Ovary (tissue), 9 donors: ENCODE measurements around the gene STOML1. TPM values are rescaled to one million over a fixed set of nuclear protein-coding genes. Genes with fewer than 3 reads are reported as not detected.
"Not testable (repeated sequence)": the region's sequence is repeated elsewhere in the genome, so short reads cannot be mapped to it uniquely, and the experiment has no call there.

Experiments
- DNase-seq, 5 donors: peaks; one replicate each; pipeline ENCODE4 v3.0.0-alpha.2; 2019 to 2020
- H3K27ac ChIP-seq, 2 donors: fragments of 200-600 bp; one replicate each; pipeline versions ENCODE4 v1.5.1 to v1.8.0; 2019 to 2022
- H3K27me3 ChIP-seq: fragments of 200-600 bp; one replicate; pipeline ENCODE4 v1.8.0; 2022
- H3K36me3 ChIP-seq: fragments of 200-600 bp; sonication (generic); one replicate; pipeline ENCODE4 v1.5.1; 2019
- H3K4me1 ChIP-seq: one replicate; pipeline ENCODE4 v1.8.1; 2013; ENCODE audit warnings: mild to moderate bottlenecking, moderate library complexity; ENCODE audit not compliant: insufficient read depth
- H3K4me3 ChIP-seq: fragments of 200-600 bp; sonication (generic); one replicate; pipeline ENCODE4 v1.5.1; 2017
- H3K9me3 ChIP-seq, 2 donors: fragments of 200-600 bp in 1 of 2; sonication (generic) in 1 of 2; one replicate each; pipeline versions ENCODE4 v1.5.1 to v1.8.1; 2013 to 2019; ENCODE audit warnings: mild to moderate bottlenecking in 1 of 2, moderate library complexity in 1 of 2
- CTCF ChIP-seq, 3 donors: fragments of 450-650 bp in 2 of 3; fragments of 200-600 bp in 1 of 3; IDR thresholded peaks; one replicate each; pipeline versions ENCODE4 v1.5.1 to v1.8.0; 2016 to 2022; ENCODE audit warnings: antibody characterized with exemption in 3 of 3, mild to moderate bottlenecking in 1 of 3
- EP300 ChIP-seq: sonication (generic); formaldehyde crosslinking; IDR thresholded peaks from one replicate; pipeline ENCODE4 v1.6.1; 2017; ENCODE audit warnings: antibody characterized with exemption
- POLR2A ChIP-seq: fragments of 450-650 bp; IDR thresholded peaks from one replicate; pipeline ENCODE4 v1.6.1; 2017; ENCODE audit warnings: antibody characterized with exemption, mild to moderate bottlenecking, moderate library complexity
- WGBS, 3 donors: extraction: QIAGEN DNeasy Blood & Tissue Kit in 1 of 3; methylation state at CpG; one replicate each; pipeline versions ENCODE4 v1.1.5 to v1.1.7; 2013 to 2017; 5-methylcytosine and 5-hydroxymethylcytosine counted together
- intact Hi-C, 4 donors: fragments of 100-400 bp; cut with DNase I; formaldehyde crosslinking; loops; one replicate each; pipeline versions ENCODE4 v1.11.0 to v1.15.1; 2022 to 2023
- polyA plus RNA-seq, 2 donors: library from polyadenylated mRNA; stranded (reverse); fragments of 200-250 nt in 1 of 2; fragments of 350-450 nt in 1 of 2; fragmentation: Illumina TruSeq in 1 of 2; extraction: RNeasy Lipid Tissue Mini Kit (QIAGEN cat#74804) in 1 of 2; gene quantifications; one replicate each; pipeline ENCODE4 v1.2.3, GENCODE V29; 2013 to 2014
- total RNA-seq, 7 donors: library from RNA; depleted of rRNA in 2 of 7; stranded (reverse); fragments of >200 nt in 2 of 7; fragmentation: NEBNext Ultra II Directional in 3 of 7; extraction: Animal tissue kit (Norgen Biotek cat#: 25700) in 3 of 7; gene quantifications; one replicate each; pipeline versions ENCODE4 v1.1.0 to v1.2.4, GENCODE V29; 2016 to 2023
- donor health status: DM: no; HTN: no; CAD: no; lungs with moderate emphysema.
- donor health status: DM: no; HTN: no; CAD: no.
- donor health status: Bipolar disorder and iron deficiency.
- donor health status: DM: yes; HTN: yes; CAD: no.
- donor health status: DM: no; HTN: no; CAD: no.
- donor health status: DM: yes; HTN: yes; CAD: no.

STOML1 gene
- total and polyA plus RNA-seq, 9 donors = 2.1 to 22.9 (median 12.1) TPM

GRCh38 chr15:73940061-73940981 lies 51.8 kb downstream of the STOML1 start:
- intact Hi-C loops = no loop called here
- 88 to 89% (median 89%) methylated on average over 8 of the region's 8 CpGs for WGBS, 3 donors
- Histone ChIP-seq H3K27me3 (no peaks in the 10 kb centered on the region), H3K9me3 (no peaks in the 10 kb centered on the region), H3K4me3 (no peak overlapping the region), H3K27ac (no peak overlapping the region), H3K36me3 (no peaks in the 10 kb centered on the region), H3K4me1 (peaks cover 14% of the 10 kb centered on the region)
- DNase-seq = peak in 1 of 5 donors; percentile 28
- TF ChIP-seq CTCF (IDR thresholded peaks at IDR 0.05) = no peak
- TF ChIP-seq POLR2A = no peak

GRCh38 chr15:73939138-73939537 lies 53.0 kb downstream of the STOML1 start:
- Histone ChIP-seq H3K4me3 (no peak overlapping the region), H3K27ac (no peak overlapping the region), H3K4me1 (peaks cover 10% of the 10 kb centered on the region), H3K36me3 (no peaks in the 10 kb centered on the region), H3K27me3 (no peaks in the 10 kb centered on the region), H3K9me3 (no peaks in the 10 kb centered on the region)
- DNase-seq = peak in 1 of 5 donors; percentile 21
- TF ChIP-seq POLR2A (no peak), CTCF (IDR thresholded peaks at IDR 0.05) (no peak), EP300 (no peak)
- intact Hi-C loops = no loop called here
- 80 to 90% (median 83%) methylated on average over 4 of the region's 4 CpGs for WGBS, 3 donors

GRCh38 chr15:73938516-73938915 lies 53.6 kb downstream of the STOML1 start:
- H3K4me1 ChIP-seq, H3K4me3 ChIP-seq, H3K27ac ChIP-seq, H3K27me3 ChIP-seq, H3K36me3 ChIP-seq, H3K9me3 ChIP-seq, intact Hi-C loops: not testable (repeated sequence)
- DNase-seq = peak in 1 of 5 donors; percentile 26
- WGBS, 3 donors = 97 to 99% (median 98%) methylated on average over 8 of the region's 8 CpGs

- H3K9me3 ChIP-seq = no peaks in the 10 kb centered on the region
- H3K27ac ChIP-seq = no peak overlapping the region
- no peak overlapping the region for H3K4me3 ChIP-seq
- peaks cover 10% of the 10 kb centered on the region for H3K4me1 ChIP-seq
- WGBS, 3 donors = 96 to 98% (median 97%) methylated on average over 11 of the region's 11 CpGs
- no peak for TF ChIP-seq POLR2A
- no peak for TF ChIP-seq EP300
- H3K36me3 ChIP-seq = no peaks in the 10 kb centered on the region
- intact Hi-C loops = no loop called here
- DNase-seq = no peak
- no peaks in the 10 kb centered on the region for H3K27me3 ChIP-seq
Measured at GRCh38 chr15:73937726-73938125, 54.4 kb downstream of the STOML1 start.

GRCh38 chr15:73937296-73937695 lies 54.8 kb downstream of the STOML1 start:
- intact Hi-C loops = no loop called here
- Histone ChIP-seq H3K9me3 (no peaks in the 10 kb centered on the region), H3K27ac (no peak overlapping the region), H3K4me3 (no peak overlapping the region), H3K4me1 (peaks cover 10% of the 10 kb centered on the region), H3K36me3 (no peaks in the 10 kb centered on the region), H3K27me3 (no peaks in the 10 kb centered on the region)
- TF ChIP-seq CTCF (IDR thresholded peaks at IDR 0.05) = no peak
- no peak for TF ChIP-seq POLR2A
- TF ChIP-seq EP300 = no peak
- DNase-seq = no peak
- 72 to 81% (median 81%) methylated on average over 9 to 10 of the region's 10 CpGs for WGBS, 3 donors
